Thyroid gland (tissue), 4 donors: ENCODE results near the gene RPTOR. TPM values are rescaled to one million over a fixed set of nuclear protein-coding genes. Genes with fewer than 3 reads are reported as not detected.

Source experiments
- DNase-seq, 2 donors: peaks; one replicate each; pipeline ENCODE4 v3.0.0-alpha.2; 2019
- H3K27ac ChIP-seq, 3 donors: fragments of 200-600 bp; sonication (generic); 1 replicate in 2 of 3; 2 replicates in 1 of 3; pipeline ENCODE4 v1.5.1; 2016 to 2019; ENCODE audit warnings: mild to moderate bottlenecking in 1 of 3, moderate library complexity in 1 of 3
- H3K27me3 ChIP-seq: fragments of 200-600 bp; sonication (generic); one replicate; pipeline ENCODE4 v1.5.1; 2019
- H3K36me3 ChIP-seq, 2 donors: fragments of 200-600 bp; sonication (generic); one replicate each; pipeline ENCODE4 v1.5.1; 2016 to 2019
- H3K4me1 ChIP-seq, 2 donors: fragments of 200-600 bp; sonication (generic); one replicate each; pipeline ENCODE4 v1.5.1; 2017 to 2019
- H3K4me3 ChIP-seq, 3 donors: fragments of 200-600 bp; sonication (generic); replicated peaks in 1 of 3; 1 replicate in 2 of 3; 2 replicates in 1 of 3; pipeline ENCODE4 v1.5.1; 2016; ENCODE audit warnings: mild to moderate bottlenecking in 1 of 3
- H3K9me3 ChIP-seq: fragments of 200-600 bp; sonication (generic); one replicate; pipeline ENCODE4 v1.5.1; 2017
- CTCF ChIP-seq, 6 experiments: fragments of 200-600 bp in 3 of 6; fragments of 450-650 bp in 3 of 6; sonication (generic) in 3 of 6; IDR thresholded peaks; one replicate each; pipeline ENCODE4 v1.5.1; 2016 to 2019; ENCODE audit warnings: antibody characterized with exemption in 6 of 6, mild to moderate bottlenecking in 2 of 6, inconsistent platforms in 1 of 6, moderate library complexity in 1 of 6
- POLR2A ChIP-seq, 2 donors: fragments of 450-650 bp; IDR thresholded peaks; one replicate each; pipeline ENCODE4 v1.6.1; 2017; ENCODE audit warnings: antibody characterized with exemption in 2 of 2, mild to moderate bottlenecking in 2 of 2, moderate library complexity in 1 of 2
- WGBS, 2 donors: methylation state at CpG; one replicate each; pipeline ENCODE4 v1.1.5; 2017; 5-methylcytosine and 5-hydroxymethylcytosine counted together
- intact Hi-C: fragments of 100-400 bp; cut with DNase I; formaldehyde crosslinking; loops from one replicate; pipeline ENCODE4 v1.15.1; 2023
- total RNA-seq, 4 donors: library from RNA; depleted of rRNA; stranded (reverse); fragments of >200 nt; gene quantifications; one replicate each; pipeline ENCODE4 v1.2.3, GENCODE V29; 2016

RPTOR gene
- total RNA-seq, 4 donors from 2014 or later, result 24.2 to 58.1 (median 34.5) TPM

DNA sequence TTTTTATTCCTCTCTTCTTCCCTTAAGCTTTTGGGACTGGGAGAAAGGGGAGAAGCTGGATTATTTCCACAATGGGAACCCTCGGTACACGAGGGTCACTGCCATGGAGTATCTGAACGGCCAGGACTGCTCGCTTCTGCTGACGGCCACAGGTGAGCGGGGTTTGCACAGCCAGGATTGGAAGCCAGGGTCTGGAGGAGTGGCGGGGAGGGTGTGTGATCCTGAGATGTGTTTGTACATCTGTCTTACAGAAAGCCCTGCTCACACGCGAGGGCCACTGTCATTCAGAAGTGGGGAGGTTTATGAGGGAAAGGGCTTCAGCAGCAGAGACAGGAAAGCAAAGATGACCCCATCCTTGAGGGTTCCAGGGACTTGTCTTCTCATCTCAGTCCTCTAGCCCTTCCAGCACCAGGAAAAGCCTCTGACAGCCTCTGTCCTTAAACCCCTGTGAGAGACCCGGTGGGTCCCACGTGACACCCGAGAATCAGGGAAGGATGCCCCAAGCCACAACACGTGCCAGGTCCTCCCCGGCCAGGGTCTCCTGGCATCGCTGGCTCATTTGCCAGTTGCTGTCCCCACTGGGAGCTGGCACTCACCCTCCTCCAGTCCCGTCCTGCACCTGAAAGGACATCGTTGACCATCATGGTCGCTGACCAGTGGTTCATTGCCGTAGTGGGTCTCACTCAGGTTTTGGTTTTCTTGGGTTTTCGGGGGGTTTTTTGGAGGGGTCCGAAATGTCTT lies 402.7 kb downstream of the RPTOR start:
- H3K27me3 ChIP-seq, result no peaks in the 10 kb centered on the region
- no peak overlapping the region for H3K4me3 ChIP-seq
- peaks cover 0 to 9% of the 10 kb centered on the region in 2 donors for H3K4me1 ChIP-seq
- no peaks in the 10 kb centered on the region for H3K9me3 ChIP-seq
- WGBS, 2 donors, result 91 to 93% methylated on average over 20 to 21 of the region's 21 CpGs
- intact Hi-C loops, result no loop called here
- H3K27ac ChIP-seq, result no peak overlapping the region
- H3K36me3 ChIP-seq, result peaks cover 0 to 7% of the 10 kb centered on the region in 2 donors
- TF ChIP-seq CTCF (IDR thresholded peaks at IDR 0.05), result no peak
- no peak for TF ChIP-seq POLR2A (IDR thresholded peaks at IDR 0.05)
- no peak for DNase-seq

DNA sequence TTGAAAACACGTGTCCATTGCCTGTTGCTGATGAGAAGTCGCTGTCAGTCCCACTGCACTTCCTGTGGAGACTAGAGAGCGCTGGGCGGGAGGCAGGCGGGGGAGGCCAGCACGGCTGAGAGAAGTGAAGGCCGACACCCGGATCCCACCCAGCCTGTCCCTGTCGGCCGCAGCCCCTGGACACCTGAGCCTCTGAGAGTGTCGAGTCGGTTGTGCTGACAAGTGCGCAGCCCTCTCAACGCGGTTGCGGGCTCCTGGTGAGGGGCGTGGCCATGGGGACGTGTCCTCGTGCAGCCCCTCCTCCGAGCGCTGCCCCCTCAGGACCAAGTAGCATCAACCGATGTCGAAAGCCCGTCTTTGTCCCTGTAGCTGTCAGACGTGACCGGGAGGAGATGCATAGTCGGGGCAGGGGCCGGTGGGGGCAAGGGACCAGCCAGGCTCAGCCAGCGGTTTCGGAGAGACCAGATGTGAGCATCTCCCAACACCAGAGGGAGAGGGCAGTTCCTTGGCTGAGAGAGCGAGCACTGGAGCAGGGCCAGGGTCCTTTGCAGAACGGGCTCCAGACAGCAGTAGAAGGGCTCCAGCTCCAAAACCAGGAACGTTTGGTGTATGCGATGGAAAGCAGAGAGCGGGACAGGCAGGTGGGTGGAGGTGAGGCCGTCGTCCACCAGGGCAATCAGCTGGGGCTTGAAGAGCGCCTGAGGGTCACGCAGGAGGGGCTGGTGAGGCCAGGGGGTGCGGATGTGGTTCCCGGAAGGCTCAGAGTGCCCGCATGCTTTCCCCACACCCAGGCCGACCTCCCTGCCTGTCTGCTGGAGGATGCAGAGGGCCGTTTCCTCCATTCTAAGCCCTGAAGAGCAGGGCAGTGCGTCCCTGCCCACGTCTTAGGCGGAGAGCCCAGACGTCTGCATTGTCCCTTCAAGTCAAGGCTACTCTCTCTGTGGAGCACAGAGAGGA lies 403.7 kb downstream of the RPTOR start:
- Histone ChIP-seq H3K27me3 (no peaks in the 10 kb centered on the region), H3K4me3 (no peak overlapping the region), H3K9me3 (no peaks in the 10 kb centered on the region), H3K27ac (no peak overlapping the region), H3K4me1 (peaks cover 0 to 1% of the 10 kb centered on the region in 2 donors), H3K36me3 (peaks cover 0 to 7% of the 10 kb centered on the region in 2 donors)
- 89 to 92% methylated on average over 41 to 43 of the region's 48 CpGs for WGBS, 2 donors
- no peak for DNase-seq
- TF ChIP-seq POLR2A (IDR thresholded peaks at IDR 0.05) (no peak), CTCF (IDR thresholded peaks at IDR 0.05) (no peak)
- intact Hi-C loops, result no loop called here

- Histone ChIP-seq H3K36me3 (peaks cover 0 to 7% of the 10 kb centered on the region in 2 donors), H3K9me3 (no peaks in the 10 kb centered on the region), H3K27ac (no peak overlapping the region), H3K4me3 (no peak overlapping the region), H3K4me1 (no peaks in the 10 kb centered on the region), H3K27me3 (no peaks in the 10 kb centered on the region)
- intact Hi-C loops, result no loop called here
- TF ChIP-seq POLR2A (IDR thresholded peaks at IDR 0.05) (no peak), CTCF (IDR thresholded peaks at IDR 0.05) (no peak)
- no peak for DNase-seq
- WGBS, 2 donors, result 82 to 92% methylated on average over 13 to 14 of the region's 16 CpGs
Observed at GRCh38 chr17:80948976-80949450, 404.4 kb downstream of the RPTOR start.

DNA sequence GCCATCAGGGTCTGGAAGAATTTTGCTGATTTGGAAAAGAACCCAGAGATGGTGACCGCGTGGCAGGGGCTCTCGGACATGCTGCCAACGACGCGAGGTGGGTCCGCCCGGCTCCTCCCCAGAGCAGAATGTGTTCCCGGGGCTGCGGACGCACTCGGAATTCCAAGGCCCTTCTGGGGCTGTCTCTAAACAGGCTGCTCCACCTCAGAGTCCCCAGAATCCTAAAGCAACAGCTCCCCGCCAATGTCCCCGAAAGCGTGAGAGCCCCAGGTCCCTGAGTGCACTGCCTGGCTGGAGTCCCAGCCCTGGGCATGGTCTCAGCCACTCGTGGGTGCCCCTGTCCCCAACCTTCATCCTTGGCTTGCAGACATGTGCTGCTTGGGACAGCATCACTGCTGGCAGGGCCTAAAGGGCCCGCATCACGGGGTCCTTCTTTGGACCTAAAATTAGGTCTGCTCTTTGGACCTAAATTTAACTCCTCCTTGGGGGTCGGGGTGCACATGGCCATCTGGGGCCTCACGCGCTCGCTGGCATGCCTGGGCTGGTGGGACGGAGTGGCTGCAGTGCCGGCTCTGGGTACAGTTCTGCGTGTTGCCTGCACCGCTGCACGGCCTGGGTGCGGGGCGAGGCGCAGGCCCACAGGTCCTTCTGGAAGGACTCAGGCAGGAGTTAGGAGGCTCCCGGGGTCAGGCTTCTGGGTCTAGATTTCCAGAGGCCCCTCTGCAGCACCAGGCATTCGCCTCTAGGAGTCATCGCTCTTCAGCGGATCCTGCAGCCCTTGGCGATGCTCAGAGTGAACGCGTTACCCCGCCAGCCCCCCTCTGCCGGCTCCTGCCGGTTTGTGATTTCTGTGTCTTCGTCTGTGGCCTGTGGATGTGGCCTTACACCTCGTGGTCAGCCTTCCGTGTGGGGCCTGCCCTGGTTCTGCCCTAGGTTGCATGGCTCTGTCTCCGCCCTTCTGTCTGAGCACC lies 405.1 kb downstream of the RPTOR start:
- TF ChIP-seq CTCF (IDR thresholded peaks at IDR 0.05), result no peak
- no peak for TF ChIP-seq POLR2A (IDR thresholded peaks at IDR 0.05)
- no peaks in the 10 kb centered on the region for H3K27me3 ChIP-seq
- no peaks in the 10 kb centered on the region for H3K9me3 ChIP-seq
- no peak for DNase-seq
- intact Hi-C loops, result no loop called here
- WGBS, 2 donors, result 94 to 95% methylated on average over 25 to 31 of the region's 44 CpGs
- peaks cover 0 to 7% of the 10 kb centered on the region in 2 donors for H3K36me3 ChIP-seq
- no peak overlapping the region for H3K27ac ChIP-seq
- no peak overlapping the region for H3K4me3 ChIP-seq
- H3K4me1 ChIP-seq, result no peaks in the 10 kb centered on the region
